GM21515 (cell line): ENCODE data around the gene CBX3.
"Not testable (repeated sequence)": the region's sequence is repeated elsewhere in the genome, so short reads cannot be mapped to it uniquely, and the experiment has no call there.

Source experiments
- ATAC-seq: cut with Tn5 transposase; IDR thresholded peaks from one replicate; pipeline ENCODE4 v1.9.1; 2021; ENCODE audit not compliant: unreplicated experiment

The CBX3 gene

DNA sequence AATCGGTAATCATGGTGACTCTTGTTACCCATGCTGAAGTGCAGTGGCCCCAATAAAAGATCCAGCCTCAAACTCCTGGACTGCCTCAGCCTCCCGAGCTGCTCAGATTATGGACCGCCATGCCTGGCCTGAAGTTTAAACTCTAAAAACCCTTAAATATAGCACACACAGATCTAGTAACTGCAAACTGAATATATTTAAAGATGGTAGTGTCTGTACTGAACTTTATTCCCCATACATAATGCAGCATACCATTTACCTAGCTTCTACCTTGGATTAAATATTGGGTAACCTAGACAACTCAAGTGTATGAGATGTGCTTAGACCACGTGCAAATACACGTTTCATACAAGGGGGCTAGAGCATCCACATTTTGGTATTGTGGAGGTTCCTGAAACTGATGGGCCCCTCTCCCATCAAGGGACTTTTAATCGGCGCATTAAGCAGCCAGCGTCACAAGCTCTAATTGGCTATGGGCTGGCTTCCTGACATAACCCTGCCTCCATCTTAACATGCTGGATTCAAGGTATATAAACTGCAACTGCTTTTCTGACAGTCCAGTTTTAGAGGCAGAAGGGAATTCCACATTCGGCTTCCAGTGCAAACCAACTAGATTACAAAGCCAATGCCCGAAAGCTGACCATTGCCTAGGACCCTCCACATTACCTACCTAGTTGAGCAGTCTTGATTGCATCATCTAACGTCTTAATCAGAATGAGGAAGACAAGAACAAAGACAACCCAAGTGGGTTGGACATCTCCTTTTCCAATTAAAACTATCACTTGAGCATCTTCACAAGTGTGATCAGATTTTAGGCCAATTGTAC lies 14.0 kb upstream of the CBX3 start:
- no peak for ATAC-seq

DNA sequence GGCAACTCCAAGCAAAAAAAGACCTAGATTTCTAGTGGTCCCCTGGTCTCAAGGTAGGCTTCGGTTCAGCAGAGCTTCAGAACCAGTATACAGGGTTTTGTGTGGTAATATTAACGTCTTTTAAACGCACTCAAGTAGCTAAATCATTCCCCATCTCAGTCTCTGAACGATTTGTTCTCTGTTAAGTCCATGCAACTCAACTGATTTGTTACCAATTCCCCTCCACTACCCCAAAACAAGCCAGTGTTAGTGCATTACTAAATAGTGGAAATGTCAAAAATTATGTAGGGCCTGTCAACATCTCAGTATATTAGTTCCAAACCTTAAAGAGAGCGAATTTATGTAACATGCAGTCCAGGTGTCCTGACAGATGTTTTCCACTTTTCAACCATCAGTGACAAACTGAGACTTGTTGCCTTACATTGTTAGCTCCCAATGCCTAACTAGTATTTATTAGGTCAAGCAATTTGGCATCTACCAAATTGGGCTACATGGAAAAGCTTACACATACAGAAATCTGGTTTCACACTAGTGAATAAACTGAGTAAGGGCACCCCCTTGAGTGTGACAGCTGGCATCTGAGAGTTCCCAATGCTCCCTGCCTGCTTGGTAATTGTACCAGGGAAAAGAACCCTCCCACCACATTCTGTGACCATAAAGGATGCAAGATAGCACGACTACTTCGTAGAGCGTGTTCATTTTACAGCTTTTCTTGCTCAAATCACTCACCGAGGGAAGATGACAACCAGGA lies 13.2 kb upstream of the CBX3 start:
- no peak for ATAC-seq

DNA sequence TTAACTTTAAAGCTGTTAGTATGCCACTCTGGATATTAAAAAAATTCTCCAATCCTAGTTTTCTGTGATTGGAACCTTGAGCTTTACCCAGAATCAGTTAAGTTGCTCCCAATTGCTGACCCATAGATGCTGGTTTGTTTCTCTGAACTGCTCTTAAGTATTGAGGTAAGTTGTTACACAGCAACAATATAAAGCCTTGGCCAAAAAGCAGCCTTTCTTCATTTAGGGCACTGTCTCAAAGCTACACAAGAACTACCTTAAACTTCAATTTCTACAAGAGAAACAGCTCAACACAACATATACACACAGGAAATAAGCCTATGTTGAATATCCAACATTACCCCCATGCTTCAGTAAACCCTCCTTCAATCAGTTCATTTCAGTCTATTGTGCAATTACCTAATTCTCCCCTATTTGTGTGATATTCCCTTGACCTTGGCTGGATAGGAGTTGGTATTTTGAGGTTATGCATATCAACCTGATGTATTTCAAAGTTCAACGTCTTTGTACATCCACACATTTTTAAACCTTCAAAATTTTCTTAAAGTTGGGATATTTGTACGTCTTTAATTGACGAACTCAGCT lies 12.5 kb upstream of the CBX3 start:
- ATAC-seq: no peak

DNA sequence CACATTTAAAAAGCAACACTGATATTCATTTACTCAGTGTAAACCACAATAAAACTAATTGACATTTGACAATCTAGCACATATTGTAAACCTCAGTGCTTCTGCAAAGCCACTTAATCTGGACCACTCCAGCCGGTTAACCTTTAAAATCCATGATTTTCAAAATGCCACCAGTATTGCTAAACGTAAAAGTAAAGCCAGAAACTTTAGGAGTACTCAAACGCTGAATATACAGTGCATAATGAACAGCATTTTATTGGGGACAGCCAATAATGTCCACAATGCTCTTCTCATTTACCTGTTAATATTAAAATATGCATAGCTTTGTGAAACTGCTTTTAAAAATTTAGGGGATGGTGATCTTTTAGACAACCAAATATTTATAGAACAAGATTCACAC lies 11.8 kb upstream of the CBX3 start:
- ATAC-seq: no peak

DNA sequence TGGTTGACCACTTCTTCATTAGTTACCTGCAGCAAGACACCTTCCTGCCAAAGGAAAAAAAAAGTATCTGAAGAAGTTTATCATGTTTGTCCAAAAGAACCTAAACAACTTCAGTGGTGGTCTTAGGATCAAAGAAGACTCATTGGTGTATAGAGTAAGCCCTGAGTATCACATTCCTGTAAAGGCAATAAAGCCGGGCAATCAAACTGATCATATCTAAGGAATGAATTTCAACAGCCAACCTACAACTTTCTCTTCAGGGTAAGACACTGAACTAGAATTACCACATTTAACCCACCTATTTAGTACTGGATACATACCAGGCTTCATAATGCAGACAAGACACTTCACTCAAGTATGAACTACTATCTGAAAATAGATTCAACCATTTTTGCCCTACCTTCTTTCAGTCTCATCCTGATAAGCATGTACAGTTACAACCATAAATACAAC lies 11.1 kb upstream of the CBX3 start:
- no peak for ATAC-seq

DNA sequence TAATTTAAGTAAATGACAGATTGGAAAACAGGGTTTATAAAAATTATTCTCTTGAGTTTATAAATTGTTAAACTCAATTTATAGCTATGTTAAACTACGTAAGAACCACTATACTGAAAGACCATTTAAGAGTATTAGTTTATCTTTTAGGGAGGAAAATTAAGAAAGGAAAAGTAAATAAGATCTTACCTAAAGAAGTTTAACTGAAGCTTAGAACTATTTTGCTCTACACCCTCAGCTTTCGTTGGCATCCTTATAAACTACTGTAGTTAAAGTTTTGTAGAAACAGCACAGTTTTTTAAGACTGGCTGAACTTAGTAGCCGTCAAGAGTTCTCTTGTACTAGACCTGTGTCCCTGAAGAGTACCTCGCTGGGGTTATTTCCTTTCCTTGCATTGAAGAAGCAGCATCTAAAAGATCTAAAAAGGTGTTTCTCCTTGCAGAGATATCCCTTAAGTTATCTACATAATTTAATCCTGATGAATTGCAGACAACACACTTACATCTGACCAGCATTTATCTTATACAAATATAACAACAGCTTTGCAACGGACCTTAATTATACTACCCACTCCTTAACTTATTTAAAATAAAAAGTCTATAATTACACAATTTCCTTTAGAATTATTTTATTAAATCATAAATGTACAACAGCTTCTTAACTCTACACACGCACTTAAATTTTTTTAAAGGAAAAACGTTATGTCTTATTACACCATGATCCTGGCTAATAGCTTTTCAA lies 10.1 kb upstream of the CBX3 start:
- no peak for ATAC-seq

DNA sequence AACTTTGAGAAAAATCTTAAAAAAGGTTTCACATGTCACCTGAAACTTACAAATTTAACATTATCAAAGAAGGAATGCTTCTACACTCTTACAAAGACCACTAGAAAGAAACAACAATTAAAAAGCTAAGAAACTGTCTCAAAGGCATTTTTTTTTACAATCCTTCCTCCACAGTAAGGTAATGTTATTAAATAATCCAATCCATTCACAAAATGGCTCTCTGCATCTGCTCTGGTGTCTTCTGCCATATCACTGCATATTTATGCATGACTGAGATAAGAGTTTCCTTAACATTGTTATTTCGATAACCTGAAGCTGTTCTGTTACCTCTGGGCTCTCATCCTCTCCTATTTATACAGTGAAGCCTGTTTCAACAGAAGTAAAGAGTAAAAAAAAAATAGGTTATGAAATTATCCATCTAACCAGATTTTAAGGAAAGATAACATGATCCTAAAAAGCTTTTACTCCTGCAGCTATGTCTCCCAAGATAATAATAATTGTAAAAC lies 9.5 kb upstream of the CBX3 start:
- no peak for ATAC-seq

DNA sequence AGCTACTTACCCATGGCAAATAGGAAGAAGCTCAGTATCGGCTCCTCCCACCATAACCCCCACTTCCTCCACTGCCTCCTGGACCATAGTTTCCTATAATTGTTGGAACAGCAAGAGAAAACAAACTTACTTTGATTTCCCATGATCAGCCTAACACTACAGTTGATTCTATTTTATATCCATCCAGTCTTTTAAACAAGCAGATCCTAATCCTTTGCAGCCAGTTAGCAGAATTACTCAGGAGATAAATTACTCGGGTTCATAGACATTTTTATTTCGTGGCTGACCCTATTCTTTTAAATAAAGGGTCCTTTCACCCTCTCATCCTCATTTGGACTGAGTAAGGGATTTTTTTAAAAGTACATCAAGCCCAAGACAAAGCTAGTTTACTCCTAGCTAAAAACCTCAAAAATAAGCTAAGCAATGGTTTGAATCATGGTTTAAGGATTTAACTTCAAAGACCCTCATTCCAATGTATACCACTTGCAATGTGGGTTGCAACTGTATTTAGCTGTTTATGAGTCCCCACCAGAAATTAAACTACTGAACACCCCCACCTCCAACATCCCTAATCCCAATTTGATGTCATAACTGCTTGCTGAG lies 9.0 kb upstream of the CBX3 start:
- ATAC-seq: no peak

DNA sequence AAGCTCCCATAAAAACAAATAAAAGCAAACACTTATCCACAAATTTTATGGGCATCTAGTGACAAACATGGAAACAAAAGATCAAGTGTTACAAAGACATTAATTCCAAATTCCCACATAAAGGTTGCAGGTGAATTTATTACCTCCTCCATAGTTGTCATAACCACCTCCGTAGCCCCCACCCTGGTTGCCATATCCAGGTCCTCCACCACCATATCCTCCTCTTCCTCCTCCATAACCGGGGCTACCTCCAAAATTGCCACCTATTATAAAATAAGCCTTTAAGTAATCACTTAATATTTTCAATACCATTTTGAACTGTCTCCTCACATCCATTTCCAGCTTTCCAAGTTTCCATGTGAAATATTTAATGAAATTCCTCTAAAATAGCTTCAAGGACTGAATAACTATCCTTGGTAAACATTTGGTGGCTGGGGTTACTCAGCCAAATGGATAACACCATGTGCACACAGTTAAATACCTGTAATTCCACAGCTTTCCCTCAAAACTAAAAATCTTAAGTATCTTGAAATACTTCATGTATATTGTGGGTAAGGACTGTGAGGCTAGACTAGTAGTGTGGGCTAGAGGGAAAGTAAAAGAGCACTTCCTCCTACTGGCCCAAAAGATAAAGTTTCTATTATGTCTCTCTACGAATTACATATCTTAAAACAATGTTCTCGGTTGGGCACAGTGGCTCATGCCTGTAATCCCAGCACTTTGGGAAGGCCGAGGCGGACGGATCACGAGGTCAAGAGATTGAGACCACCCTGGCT lies 7.9 kb upstream of the CBX3 start:
- no peak for ATAC-seq

DNA sequence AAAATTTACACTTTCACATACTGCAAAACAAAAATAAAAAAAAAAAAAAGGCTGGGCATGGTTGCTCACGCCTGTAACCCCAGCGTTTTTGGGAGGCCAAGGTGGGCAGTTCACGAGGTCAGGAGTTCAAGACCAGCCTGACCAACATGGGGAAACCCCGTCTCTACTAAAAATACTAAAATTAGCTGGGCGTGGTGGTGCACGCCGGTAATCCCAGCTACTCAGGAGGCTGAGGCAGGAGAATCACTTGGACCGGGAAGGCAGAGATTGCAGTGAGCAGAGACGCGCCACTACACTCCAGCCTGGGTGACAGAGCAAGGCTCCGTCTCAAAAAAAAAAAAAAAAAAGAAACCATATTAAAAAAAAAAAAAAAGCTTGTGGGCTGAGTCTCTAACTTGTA lies 6.8 kb upstream of the CBX3 start:
- ATAC-seq: not testable (repeated sequence)

DNA sequence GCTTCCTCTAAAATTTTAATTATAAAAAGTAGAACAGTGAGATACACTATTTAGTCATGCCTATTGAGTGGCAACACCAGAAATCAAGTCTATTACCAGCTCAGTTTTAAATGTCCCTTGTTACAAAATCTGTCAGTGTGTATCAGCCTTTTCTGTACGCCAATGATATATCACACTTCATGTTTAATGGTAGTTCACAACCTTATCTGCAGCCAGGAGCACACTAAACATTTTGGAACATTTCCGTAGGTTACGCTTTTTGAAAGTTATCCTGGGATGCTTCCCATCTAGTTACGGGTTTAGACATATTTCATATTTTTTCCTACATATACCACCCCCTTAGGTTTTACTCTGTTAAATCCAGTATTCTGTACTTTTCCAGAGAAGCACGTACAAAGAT lies 6.4 kb upstream of the CBX3 start:
- no peak for ATAC-seq

DNA sequence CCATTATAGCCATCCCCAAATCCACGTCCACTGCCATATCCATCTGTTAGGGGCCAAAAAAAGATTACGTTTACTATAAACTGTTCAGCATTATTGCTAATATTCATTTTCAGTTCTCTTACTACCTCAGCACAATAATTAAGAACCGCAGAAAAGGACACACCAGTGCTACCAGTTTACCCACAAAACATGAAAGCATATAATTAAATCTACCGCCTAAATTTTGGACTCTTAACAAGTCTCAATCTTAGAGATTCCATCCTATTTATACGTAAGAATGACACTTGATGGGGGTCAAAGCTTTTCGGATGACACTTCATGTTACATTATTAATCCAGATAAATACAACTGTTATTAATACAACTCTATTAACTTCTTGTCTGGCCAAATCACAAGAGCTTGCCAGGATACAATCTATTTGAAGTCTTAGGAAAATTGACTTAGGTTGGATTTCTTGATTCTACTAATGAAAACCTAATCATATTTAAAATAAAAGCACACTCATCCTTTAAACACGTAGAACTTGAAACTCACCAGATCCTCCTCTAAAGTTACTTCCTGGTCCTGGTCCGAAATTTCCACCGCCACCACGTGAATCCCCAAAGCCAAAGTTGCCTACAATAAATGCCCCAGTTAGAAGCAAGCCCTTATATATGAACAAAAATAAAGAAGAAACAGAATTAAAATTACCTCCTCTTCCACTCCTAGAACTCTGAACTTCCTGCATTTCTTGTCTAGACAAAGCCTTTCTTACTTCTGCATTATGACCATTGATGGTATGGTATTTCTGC lies 5.5 kb upstream of the CBX3 start:
- no peak for ATAC-seq

DNA sequence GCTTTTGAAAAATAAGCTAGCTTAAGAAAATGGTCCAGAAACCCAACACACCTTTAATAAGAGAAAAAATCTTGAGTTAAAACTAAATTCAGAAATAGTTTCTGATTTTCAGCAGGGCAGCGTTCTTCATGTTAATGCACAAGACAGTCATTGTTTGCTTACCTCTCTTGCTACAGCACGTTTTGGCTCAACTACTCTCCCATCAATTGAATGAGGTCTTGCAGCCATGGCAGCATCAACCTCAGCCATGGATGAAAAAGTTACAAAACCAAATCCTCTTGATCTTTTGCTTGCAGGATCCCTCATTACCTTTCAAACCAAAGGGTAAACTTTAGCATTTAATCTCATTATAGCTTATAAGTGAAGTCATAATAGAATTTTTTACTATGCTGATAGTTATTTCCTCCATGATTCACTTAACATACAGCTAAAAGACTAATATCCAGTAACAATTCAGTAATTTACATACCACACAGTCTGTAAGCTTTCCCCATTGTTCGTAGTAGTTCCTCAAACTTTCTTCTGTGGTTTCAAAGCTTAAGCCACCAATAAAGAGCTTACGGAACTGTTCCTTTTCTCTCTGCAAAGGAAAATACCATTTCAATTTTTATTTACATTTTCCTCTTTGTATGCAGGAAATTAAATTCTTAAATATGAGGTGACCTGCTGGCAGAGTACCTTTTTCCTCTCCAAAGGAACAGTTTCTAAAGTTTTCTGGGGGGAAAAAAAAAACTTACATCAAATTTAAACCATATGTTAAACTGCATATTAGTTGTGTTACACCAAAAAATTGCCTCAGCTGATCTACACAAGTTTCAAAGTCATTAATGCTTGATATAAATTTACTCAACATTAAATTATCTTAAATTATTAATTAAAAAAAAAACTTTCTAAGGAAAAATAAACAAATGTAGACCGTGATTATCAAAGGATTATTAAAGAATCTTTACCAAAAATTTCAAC lies 4.1 kb upstream of the CBX3 start:
- no peak for ATAC-seq

DNA sequence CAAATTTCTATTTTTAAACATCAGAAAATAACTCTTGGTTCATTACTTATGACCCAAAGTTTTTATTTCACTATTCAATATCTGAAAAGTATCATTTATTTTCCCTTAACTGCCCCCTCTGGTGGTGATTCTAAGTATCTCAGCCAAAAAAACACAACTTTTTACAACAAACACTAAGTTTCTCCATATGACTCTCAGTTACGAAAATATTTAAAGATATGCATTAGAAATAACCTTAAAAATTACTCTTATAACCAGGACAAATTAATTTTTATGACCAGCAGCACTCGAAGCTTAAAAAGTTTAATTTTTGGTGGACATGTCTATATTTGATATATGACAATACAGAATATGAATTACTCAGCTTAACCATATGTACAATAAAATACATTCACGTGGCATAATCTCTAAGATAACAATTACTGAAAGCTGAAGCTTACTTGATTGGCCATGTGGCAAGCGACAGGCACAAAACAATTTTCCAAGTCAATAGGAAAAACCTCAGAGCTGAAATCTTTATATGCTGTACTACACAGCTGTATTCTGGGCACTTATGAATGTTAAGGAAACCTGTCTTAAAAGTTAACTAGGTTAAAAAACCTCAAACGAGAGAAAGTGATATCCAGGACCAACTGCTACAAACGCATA lies 3.3 kb upstream of the CBX3 start:
- no peak for ATAC-seq

DNA sequence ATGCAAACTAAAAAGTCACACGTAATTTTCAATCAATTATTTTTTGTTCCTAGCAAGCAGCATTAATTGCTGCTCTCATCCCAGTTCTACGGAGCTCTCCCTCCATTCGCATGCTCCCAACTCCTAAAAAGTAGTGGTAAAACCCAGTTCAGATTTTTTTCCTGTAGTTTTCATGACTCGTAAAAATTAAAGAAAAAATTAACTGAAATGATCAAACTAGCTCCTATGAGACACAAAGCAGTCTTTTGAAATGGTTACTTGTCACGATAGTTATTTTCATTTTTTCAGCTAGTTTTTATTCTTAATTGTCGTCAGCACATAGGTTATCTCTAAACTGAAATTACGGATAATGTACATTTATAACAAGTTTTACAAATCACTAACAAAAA lies 2.8 kb upstream of the CBX3 start:
- ATAC-seq: no peak

DNA sequence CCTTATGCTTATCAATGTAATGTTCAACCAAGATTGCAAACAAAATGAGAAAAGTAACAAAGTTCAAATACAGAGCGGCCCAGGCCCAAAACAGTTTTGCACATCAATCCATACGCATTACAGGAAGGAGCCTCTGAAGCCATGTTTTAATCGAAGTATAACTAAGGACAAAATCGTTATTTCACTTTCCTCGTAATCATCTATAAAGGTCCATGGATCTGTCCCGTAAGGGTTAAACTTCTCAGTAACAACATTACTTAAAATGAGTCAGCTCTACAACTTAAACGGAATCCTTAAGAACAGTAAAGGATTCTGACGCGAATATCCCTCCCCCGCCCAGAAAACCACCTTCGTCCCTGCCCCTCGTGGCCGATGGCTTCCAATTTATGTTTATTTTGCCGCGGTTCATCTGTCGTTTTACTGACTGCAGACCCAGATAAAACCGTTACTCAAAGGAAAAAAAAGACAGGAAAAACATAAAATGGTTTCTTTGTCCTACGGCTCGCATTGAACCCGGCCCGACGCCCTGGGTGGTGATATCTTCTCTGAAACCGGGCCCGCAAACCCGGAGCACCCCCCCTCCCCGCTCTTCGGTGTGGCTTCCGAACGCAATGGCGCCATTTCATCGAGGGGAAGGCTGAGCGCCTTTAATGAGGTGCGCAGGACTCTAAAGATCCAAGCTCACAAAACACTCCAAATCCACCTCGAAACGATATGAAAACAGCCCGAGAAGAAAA lies 2.1 kb upstream of the CBX3 start:
- no peak for ATAC-seq

DNA sequence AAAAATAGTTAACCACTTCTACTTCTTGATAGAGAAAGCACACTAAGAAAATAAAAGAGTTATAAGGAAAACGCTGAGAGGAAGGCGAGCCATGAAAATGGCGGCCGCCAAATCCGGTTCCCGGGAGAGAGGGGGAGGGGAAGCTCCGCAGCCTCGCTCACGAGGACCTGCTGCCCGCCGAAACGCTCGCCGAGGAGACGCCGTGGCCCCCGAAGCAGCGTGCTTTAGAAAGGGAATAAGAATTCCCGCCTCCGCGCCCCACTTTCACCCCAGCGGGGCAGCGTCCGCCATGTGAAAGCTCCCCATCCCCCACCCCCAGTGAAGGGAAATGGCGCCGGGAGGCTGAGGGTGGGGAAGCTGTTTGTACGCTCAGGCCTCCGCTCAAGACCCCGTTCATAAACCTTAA lies 1.5 kb upstream of the CBX3 start:
- peak; percentile 14 for ATAC-seq
